H1 (cell line): ENCODE measurements around the gene ARGLU1. TPM values are rescaled to one million over a fixed set of nuclear protein-coding genes. Genes with fewer than 3 reads are reported as not detected.
A peak's percentile ranks its signal among the peaks of the same experiment; 100 is the strongest.

Experiments
- ASH2L ChIP-seq: fragments of 200-600, 300-600 bp; sonication (generic); IDR thresholded peaks from one replicate; pipeline ENCODE4 v1.7.1; 2017; ENCODE audit warnings: low read length
- BACH1 ChIP-seq: IDR thresholded peaks from 2 replicates; pipeline ENCODE4 v1.6.1; 2012; ENCODE audit warnings: low read length, improper control_type of control experiment
- CBX5 ChIP-seq: fragments of 300-800, 300-1000 bp; sonication (generic); IDR thresholded peaks from 2 replicates; pipeline ENCODE4 v1.7.1; 2016; ENCODE audit warnings: antibody characterized with exemption, low read length, low read depth
- CHD1 ChIP-seq: IDR thresholded peaks from 2 replicates; pipeline ENCODE4 v1.6.1; 2012; ENCODE audit warnings: low read depth, low read length, improper control_type of control experiment
- CHD2 ChIP-seq: IDR thresholded peaks from 2 replicates; pipeline ENCODE4 v1.6.1; 2012; ENCODE audit warnings: low read length, improper control_type of control experiment
- EP300 ChIP-seq, 2 experiments: IDR thresholded peaks; 1 replicate in 1 of 2; 2 replicates in 1 of 2; pipeline ENCODE4 v1.6.1; 2011 to 2012; ENCODE audit warnings: low read depth in 2 of 2, low read length in 2 of 2, mild to moderate bottlenecking in 2 of 2, borderline replicate concordance in 1 of 2, inconsistent platforms in 1 of 2, moderate library complexity in 1 of 2
- EZH2 ChIP-seq: fragments of 200-600 bp; sonication (generic); IDR thresholded peaks from 2 replicates; pipeline ENCODE4 v1.7.1; 2012; ENCODE audit warnings: low read depth, mild to moderate bottlenecking, moderate library complexity, low read length, inconsistent platforms; ENCODE audit not compliant: severe bottlenecking
- GTF2F1 ChIP-seq: IDR thresholded peaks from 2 replicates; pipeline ENCODE4 v1.6.1; 2012; ENCODE audit warnings: low read depth, low read length, improper control_type of control experiment, borderline replicate concordance
- KDM1A ChIP-seq: fragments of 200-600, 300-600 bp; sonication (generic); IDR thresholded peaks from 2 replicates; pipeline ENCODE4 v1.7.1; 2016; ENCODE audit warnings: mild to moderate bottlenecking, low read length, borderline replicate concordance
- KDM5A ChIP-seq: fragments of 200-600 bp; IDR thresholded peaks from 2 replicates; pipeline ENCODE4 v1.7.1; 2012; ENCODE audit warnings: mild to moderate bottlenecking, low read length, inconsistent platforms, mixed read lengths
- POLR2A ChIP-seq, 2 experiments: IDR thresholded peaks; 1 replicate in 1 of 2; 2 replicates in 1 of 2; pipeline ENCODE4 v1.6.1; 2011; ENCODE audit warnings: low read depth in 2 of 2, low read length in 2 of 2, mild to moderate bottlenecking in 2 of 2; ENCODE audit errors: control extremely low read depth in 1 of 2
- POU5F1 ChIP-seq: IDR thresholded peaks from 2 replicates; pipeline ENCODE4 v1.6.1; 2011; ENCODE audit warnings: low read depth, mild to moderate bottlenecking, low read length, moderate library complexity
- RAD21 ChIP-seq, 2 experiments: IDR thresholded peaks in 1 of 2; conservative IDR thresholded peaks in 1 of 2; 2 replicates each; pipeline ENCODE4 v1.6.1; 2011; ENCODE audit warnings: low read depth in 2 of 2, low read length in 2 of 2, improper control_type of control experiment in 1 of 2, inconsistent platforms in 1 of 2, mild to moderate bottlenecking in 1 of 2, moderate library complexity in 1 of 2
- RFX5 ChIP-seq: IDR thresholded peaks from 2 replicates; pipeline ENCODE4 v1.6.1; 2011; ENCODE audit warnings: low read depth, low read length, improper control_type of control experiment, borderline replicate concordance
- RNF2 ChIP-seq: fragments of 200-900, 300-1000 bp; sonication (generic); IDR thresholded peaks from 2 replicates; pipeline ENCODE4 v1.7.1; 2016; ENCODE audit warnings: borderline replicate concordance, low read depth, mild to moderate bottlenecking, antibody characterized with exemption, low read length; ENCODE audit not compliant: poor library complexity, severe bottlenecking; ENCODE audit errors: missing control alignments
- SIX5 ChIP-seq: IDR thresholded peaks from 2 replicates; pipeline ENCODE4 v1.6.1; 2011; ENCODE audit warnings: mild to moderate bottlenecking, low read depth, low read length
- SP1 ChIP-seq: IDR thresholded peaks from 2 replicates; pipeline ENCODE4 v1.6.1; 2011; ENCODE audit warnings: low read depth, low read length
- SP2 ChIP-seq: IDR thresholded peaks from 2 replicates; pipeline ENCODE4 v1.6.1; 2012; ENCODE audit warnings: mild to moderate bottlenecking, low read length, inconsistent platforms
- SUZ12 ChIP-seq: fragments of 200-600 bp; sonication (generic); IDR thresholded peaks from 2 replicates; pipeline ENCODE4 v1.6.1; 2012; ENCODE audit warnings: mild to moderate bottlenecking, inconsistent platforms, low read length, moderate library complexity, mixed read lengths
- TCF12 ChIP-seq: IDR thresholded peaks from 2 replicates; pipeline ENCODE4 v1.6.1; 2011; ENCODE audit warnings: low read depth, mild to moderate bottlenecking, low read length
- TEAD4 ChIP-seq: IDR thresholded peaks from 2 replicates; pipeline ENCODE4 v1.6.1; 2012; ENCODE audit warnings: low read depth, low read length, inconsistent platforms, mixed read lengths
- polyA plus RNA-seq, 7 experiments: library from polyadenylated mRNA; depleted of rRNA in 3 of 7; stranded (reverse) in 5 of 7; unstranded in 2 of 7; fragments of >200 nt in 5 of 7; fragments of 200-250 nt in 2 of 7; gene quantifications; 1 replicate in 5 of 7; 2 replicates in 1 of 7; 4 replicates in 1 of 7; pipeline versions ENCODE4 v1.2.1 to v1.2.3, GENCODE V29; 2011 to 2013; ENCODE audit warnings: missing spikeins in 2 of 7, mixed read lengths in 2 of 7
- total RNA-seq: library from RNA; stranded (reverse); fragmentation: NEBNext Ultra II Directional; extraction: Animal tissue kit (Norgen Biotek cat#: 25700); gene quantifications from 2 replicates; pipeline ENCODE4 v1.2.1, GENCODE V29; 2021
- TF ChIP-seq, protein P1 (sequence below): IDR thresholded peaks from 2 replicates; pipeline ENCODE4 v1.6.1; 2012; ENCODE audit warnings: low read length, inconsistent platforms

Gene ARGLU1
- total and polyA plus RNA-seq, 2 of the 8 experiments (the other 6 are each of a cell fraction or from before 2014, with no cell fraction given): 47.8 to 84.9 TPM

DNA sequence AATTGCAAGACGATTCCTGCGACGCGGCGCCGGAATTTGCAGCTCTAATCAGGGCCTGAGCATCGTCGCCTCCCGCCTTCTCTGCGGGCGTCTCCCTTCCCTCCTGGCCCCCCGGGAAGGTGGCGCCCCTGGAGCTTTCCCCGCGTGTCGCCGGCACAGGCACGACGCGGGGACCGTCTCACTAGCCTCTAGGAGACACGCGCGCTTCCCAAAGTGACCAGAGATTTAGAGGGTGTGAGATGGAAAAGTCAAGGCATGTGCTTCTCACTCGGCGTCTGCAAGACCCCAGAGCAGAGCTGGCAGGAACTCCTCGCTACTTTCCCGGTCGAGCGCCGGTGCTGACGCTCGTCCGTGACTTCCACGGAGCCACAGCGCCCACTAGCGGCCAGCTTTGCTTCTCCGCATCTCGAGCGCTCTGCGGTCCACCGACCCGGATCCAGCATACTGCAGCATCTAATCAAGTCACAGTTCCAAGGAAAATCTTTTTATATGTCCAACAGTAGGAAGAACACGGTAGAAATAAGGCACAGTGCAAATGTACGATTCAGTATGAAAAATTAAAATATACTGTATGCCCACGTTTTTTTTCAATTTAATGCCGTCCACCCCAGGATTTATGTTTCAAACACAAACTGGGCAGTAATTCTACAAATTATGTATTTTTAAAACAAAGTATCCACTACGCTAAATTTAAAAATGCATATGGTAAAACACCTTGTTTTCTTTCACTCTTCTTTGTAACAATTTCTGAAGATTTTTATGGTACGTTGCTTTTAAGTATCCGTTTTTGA lies 31.5 kb downstream of the ARGLU1 start (continued):
- TF ChIP-seq RNF2 (no peak), ASH2L (peak; percentile 65), CBX5 (no peak), KDM1A (no peak), RFX5 (no peak), CHD1 (no peak), BACH1 (no peak), SP2 (no peak), EZH2 (no peak), TEAD4 (no peak), SUZ12 (no peak), KDM5A (no peak), POU5F1 (no peak), GTF2F1 (no peak), RAD21 (IDR thresholded peaks at IDR 0.05 in 1 of 2, conservative IDR thresholded peaks at IDR 0.05 in 1 of 2; ENCODE audit: low read depth in 2 of 2, low read length in 2 of 2) (peak; percentile 96 to 97), TCF12 (no peak), CHD2 (no peak), SIX5 (no peak), POLR2A (IDR thresholded peaks at IDR 0.05; ENCODE audit: control extremely low read depth in 1 of 2, low read depth in 2 of 2, low read length in 2 of 2) (no peak), SP1 (no peak), EP300 (IDR thresholded peaks at IDR 0.05; ENCODE audit: borderline replicate concordance in 1 of 2, low read depth in 2 of 2, low read length in 2 of 2) (no peak; a peak in 1 of 3 replicates)
- TF ChIP-seq, protein P1, sequence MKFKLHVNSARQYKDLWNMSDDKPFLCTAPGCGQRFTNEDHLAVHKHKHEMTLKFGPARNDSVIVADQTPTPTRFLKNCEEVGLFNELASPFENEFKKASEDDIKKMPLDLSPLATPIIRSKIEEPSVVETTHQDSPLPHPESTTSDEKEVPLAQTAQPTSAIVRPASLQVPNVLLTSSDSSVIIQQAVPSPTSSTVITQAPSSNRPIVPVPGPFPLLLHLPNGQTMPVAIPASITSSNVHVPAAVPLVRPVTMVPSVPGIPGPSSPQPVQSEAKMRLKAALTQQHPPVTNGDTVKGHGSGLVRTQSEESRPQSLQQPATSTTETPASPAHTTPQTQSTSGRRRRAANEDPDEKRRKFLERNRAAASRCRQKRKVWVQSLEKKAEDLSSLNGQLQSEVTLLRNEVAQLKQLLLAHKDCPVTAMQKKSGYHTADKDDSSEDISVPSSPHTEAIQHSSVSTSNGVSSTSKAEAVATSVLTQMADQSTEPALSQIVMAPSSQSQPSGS: no peak
